GM19395 (cell line): ENCODE results near the gene MRPS12.

ENCODE experiments used
- ATAC-seq: cut with Tn5 transposase; IDR thresholded peaks from one replicate; pipeline ENCODE4 v1.9.1; 2021; ENCODE audit warnings: mild to moderate bottlenecking, moderate library complexity; ENCODE audit not compliant: unreplicated experiment

The MRPS12 gene

DNA sequence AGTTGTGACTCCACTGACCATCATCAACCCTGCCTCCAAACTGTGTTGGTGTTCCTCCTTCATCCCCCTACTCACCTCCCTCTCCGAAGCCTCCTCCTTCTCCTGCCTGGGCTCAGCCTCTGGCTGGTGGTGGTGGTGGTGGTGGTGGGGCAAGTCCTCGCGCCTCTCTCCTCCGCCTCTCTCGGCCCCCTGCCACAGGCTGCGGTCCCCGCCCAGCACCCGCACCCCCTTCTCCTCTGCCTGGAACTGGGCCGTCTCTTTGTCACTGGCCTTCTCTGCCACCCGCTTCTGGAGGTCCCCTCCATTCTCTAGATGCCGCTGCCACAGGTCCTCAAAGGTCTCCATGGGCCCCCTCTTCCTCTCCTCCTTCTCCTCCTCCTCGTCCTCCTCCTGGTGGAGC, 20.3 kb upstream of the MRPS12 start:
- no peak for ATAC-seq

DNA sequence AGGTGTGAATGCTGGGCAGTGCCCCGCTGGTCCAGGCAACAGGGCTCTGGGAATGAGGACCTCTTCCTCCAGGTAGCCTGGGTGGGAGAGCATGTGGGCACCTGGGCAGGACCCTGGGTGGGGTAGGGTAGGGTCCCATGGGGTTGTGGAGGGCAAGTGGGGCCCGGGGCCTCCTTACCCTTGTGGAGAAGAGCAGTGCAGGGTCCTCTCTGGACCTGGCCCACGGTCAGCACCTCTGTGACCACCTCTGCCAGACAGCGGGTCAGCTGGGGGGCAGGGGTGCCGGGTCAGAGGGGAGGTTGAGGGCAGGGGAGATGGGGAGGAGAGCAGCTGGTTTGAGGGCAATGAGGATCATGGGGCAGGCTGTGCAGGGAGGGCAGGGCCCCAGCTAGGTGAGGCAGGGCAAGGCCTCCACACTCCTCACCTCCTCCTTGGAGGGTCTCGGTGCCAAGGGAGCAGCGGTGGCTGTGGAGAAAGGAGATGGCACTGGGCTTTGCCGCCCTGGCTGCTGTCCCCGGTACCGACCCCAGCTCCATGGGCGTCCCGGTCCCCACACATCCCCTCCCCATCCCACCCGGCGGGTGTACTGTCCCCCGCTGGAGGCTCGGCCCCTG, 19.2 kb upstream of the MRPS12 start:
- no peak for ATAC-seq

DNA sequence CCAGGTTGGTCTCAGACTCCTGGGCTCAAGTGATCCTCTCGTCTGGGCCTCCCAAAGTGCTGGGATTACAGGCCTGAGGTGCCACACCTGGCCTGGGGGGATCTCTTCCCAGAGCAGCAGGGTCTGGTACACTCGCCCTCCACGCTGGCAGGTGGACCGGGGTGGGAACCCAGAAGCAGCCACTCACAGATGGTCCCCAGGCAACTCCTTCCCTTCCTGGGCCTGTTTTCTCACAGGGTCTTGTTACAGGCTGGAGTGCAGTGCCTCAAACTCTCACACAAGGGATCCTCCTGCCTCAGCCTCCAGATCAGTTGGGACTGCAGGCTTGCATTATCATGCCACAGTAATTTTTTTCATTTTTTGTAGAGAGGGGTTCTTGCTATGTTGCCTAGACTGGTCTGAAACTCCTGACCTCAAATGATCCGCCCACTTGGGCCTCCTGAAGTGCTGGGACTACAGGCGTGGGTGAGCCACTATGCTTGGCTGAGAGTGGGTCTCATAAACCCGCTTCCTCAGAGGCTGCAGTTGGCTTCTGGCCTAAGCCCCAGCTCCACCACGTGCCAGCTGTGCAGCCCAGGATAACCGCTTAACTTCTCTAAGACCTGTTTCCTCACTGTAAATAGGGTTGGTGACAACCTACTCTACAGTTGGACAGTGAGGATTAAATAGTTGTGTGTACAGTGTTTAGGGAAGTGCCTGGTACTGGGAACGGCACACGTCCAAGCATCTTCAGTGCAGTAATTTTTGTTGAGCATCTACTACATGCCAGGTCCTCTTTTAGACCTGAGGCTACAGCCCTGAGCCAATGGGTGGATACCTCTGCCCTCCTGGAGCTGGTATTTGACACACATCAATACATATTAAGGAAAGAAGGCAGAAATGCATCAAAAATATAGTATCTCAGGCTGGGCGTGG, 17.9 kb upstream of the MRPS12 start:
- no peak for ATAC-seq

DNA sequence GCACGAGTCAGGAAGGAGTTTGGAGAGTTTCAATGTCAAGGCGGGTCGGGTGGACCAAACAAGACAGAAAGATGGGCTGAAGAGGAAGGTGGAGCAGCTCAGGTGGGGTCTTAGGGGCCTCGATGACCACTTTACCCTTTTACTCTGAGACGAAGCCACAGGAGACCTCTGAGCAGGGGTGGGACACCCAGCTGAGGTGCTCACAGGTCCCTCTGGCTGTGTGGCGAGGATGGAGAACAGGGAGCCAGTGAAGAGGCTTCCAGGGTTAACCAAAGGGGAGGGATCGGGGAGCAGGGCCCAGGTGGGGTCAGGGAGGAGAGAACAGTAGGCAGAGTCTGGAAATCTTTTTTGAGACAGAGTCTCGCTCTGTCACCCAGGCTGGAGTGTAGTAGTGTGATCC, 16.8 kb upstream of the MRPS12 start:
- ATAC-seq = no peak

DNA sequence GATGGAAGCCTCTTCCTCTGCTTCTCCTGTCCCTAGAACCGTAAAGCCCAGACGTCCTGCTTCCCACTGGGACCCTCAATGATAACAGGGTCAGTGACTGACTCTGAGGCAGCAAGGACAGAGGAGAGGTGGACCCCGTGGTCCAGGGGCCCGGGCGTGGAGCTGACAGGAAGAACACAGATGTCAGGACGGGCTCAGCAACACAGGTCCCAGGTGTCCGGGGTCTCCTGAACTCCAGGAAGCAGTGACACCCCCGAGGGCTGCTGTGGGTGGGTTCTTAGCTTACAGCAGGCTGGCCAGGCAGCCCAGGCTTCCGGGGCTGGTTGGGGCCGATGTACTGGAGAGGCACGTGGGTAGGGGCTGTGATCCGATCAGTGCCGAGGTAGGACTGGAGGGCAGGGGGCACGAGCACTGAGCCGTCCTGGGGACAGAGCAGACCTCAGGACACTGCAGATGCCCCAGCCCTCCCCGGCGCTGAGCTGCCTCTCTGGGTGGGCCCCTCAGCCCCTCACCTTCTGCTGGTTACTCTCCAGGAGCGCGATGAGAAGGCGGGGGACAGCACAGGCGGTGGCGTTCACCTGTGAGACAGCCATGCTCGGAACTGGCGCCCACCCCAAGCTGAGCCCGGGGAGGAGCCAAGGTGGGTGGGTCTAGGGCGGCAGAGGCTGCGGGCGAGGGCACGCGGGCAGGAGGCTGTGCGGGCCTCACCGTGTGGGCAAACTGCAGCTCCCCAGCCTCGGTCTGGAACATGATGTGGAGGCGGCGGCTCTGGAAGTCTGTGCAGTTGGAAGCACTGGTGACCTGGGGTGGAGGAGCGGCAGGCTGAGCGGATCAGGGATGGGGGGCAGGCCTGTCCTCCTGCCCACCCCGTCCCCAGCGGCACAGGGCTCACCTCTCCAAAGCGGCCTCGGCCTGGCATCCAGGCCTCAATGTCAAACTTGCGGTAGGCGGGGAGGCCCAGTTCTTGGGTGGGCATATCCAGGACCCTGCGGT, 15.1 kb upstream of the MRPS12 start:
- no peak for ATAC-seq

DNA sequence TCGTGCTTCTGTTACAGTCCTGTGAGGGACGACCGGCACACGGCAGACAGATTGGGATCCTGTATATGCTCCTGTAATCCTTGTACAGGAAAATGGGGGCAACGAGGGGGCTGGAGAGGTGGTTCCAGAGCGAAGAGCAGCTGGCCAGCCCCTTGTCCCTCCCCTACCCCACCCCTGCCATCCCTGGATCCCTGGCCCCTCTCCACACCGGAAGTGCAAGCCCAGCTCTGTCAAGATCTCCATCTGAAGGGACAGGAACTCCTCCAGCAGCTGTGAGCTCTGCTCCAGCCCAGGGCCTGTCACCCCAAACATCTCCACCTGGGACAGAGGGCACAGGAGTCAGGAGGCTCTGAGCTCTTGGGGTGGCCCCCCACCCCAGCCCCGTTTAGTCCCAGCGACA, 13.2 kb upstream of the MRPS12 start:
- no peak for ATAC-seq

DNA sequence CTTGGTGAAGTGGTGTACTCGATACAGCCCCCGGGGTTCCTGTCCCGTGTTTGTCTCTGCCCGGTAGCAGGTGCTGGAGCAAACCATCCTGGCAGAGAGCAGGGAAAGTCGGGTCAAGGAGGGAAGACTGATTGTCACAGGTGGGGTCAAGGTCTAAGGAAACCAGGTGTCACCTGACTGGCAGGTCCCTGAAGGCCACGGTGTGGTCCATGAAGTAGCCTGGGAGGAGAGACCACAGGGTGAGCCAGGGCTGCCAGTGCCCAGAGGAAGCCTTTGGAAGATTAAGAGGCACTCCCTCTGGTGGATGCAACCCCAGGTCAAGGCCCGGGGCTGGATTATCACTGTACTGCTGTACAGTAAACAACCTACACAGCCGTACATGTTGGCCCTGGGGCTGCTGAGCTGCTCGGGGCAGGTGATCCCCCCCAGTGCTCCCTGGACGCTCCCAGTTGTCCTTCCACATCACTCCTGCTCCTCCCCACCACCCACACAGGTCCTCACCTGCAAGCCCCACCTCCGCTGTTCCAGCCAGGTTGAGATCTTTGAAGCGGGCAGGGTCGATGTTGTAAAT, 12.7 kb upstream of the MRPS12 start:
- ATAC-seq = no peak

DNA sequence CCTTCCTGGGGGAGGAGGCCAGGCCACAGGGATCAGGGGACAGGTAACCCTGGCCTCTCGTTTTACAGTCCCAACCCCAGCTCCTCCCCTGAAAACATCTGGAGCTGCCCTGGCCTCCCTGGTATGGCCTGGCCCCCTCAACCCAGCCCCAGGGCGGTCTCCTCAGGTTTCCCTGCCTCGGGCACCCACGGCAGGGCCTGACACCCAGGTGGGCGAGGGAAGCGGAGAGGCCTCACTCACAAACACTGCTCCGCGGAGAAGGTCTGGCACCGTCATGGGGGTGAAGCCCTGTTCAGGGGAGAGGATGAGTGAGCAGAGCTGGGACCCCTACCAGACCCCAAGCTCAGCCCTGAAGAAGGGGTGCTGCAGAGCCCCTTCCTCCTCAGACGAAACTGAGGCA, 12.2 kb upstream of the MRPS12 start:
- no peak for ATAC-seq

DNA sequence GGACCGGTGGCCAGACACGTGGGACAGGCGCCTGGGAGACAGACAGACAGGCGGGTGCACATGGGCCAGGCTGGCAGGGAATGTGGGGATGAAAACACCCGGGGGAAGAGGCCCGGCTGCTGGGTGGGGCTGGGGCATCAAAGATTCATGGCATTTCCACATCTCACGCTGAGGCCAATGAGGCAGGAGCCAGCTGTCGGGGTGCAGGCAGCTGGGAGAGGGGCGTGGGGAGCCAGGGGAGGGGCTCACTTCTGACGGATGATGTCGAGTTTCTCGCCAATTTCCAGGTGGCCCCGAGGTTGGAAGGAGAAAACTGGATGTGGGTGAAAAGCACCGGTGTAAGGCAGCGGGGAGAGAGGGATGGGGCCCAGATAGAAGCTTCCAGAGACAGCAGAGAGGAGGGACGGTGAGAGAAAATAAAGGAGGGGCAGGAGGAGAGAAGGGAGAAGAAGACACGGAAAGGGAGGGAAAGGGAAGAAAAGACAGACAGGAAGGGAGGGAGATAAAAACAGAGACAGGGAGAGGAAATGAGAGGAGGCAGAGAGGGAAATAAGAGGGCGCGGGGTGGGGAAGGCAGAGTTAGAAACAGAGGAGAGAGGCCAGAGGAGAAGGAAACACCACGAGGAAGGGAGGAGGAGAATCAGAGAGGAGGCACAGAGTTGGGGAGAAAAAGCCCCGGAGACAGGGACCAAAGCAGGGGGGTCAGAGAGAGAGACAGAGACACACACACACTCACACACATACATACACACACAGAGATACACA, 10.7 kb upstream of the MRPS12 start:
- no peak for ATAC-seq

DNA sequence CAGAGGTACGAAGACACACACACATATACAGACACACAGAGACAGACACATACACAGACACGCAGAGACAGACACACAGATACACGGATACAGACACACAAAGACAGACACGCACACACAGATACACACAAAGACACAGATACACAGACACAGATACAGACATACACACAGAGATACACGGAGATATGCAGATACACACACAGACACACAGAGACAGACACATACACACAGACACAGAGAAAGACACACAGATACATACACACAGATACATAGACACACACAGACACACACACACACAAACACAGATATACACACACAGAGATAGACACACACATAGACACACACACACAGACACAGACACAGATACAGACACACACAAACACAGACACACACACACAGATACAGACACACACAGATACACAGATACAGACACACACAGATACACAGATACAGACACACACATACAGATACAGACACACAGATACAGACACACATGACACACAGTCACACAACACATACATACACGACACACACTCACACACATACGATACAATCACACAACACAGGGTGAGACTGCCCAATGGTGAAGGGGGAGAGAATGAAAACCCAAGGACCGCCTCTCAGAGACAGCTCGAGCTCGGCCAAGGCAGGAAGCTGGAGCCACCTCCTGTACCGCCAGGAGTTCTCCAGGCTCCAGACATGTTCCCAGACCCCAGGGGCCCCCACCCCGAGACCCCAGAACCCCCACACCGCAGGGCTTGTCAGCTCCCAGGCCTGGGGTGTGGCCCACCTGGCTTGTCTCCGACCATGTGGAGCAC, 9.9 kb upstream of the MRPS12 start:
- ATAC-seq = no peak

DNA sequence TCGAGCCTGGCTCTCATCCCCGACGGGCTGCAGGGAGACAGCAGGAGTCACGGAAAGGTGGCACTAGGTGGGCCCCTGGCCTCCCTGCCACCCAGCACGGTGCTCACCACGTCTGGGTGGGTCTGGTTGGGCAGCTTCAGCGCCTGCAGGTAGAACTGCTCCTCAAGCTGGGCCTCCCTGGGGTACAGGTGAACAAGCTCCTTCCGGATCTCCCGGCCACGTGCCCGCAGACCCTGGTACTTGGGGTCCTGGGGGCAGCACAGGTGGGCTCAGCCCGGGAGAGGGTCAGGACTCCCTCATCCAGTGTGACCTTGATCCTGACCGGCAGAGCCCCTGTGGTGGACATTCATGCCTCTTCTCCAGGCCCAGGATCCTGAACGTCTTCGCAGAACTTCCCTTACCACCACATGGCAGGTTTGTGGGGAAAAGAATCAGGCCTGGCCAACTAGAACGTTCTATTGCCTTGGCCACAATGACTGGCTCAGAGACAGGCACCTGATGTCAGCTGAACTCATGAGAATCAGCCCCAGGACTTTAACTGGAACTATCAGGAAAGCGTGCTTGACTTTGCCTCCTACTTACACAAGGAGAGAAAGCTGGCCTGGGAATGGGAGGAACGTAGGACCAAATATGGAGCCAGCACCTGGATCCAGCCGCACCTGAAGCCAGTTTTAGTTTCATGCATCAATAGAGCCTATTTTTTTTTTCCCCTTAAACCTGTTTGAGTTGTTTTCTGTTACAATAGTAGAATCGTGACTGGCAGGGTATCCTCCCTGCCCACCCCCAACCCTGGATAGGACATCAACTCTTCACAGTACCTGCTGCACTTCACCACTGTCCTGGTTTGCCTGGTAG, 9.1 kb upstream of the MRPS12 start:
- ATAC-seq = no peak

DNA sequence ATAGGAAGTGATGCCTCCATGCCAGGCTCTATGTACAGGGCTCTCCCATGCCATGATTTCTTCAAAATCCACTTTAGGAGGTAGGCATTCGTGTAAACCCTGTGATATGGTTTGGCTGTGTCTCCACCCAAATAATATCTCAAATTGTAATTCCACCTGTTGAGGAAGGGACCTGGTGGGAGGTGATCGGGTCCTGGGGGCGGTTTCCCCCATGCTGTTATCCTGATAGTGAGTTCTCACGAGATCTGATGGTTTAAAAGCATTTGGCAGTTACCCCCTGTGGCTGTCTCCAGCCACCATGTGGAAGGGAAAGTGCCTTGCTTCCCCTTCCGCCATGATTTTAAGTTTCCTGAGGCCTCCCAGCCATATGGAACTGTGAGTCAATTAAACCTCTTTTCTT, 8.3 kb upstream of the MRPS12 start:
- no peak for ATAC-seq

DNA sequence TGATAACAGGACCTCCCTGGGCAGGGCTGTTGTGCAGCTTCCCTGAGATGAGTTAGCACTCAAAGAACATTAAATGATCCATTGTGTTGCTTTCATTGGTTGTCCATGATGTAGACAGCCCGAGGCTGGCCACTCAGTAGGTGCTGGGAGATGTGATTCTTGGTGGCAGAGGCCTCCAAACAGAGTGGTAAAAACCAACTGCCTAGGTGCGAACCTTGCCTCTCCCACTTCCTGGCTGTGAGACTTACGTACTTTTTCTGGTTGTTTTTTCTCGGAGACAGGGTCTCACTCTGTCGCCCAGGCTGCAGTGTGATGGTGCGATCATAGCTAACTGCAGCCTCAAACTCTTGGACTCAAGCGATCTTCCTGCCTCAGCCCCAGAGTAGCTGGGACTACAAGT, 6.4 kb upstream of the MRPS12 start:
- ATAC-seq = no peak

DNA sequence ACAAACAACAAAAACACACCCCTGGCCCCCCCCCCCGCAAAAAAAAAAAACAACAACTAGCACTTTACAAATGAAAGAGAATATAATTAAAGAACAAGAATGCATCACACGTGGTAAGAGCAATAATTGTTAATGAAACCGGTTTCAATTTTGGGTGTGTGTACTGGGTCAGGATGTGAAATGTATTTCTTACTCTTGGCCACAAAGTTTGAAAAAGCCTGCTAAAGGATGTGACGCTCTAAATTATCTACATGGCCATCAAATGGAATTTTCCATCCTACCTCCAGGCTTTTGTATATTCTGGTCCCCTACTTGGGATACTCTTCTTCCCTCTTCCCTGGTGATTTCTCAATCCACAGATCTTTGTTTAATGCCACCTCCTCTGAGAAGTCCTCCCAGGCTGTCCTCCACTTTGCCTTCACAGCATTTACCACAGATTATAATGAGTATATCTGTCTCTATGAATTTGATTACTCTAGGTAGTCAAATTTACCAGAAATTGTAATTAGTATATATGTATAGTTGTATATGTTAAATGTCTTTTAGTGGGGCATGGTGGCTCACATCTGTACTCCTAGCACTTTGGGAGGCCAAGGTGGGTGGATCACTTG, 2.2 kb upstream of the MRPS12 start:
- no peak for ATAC-seq

DNA sequence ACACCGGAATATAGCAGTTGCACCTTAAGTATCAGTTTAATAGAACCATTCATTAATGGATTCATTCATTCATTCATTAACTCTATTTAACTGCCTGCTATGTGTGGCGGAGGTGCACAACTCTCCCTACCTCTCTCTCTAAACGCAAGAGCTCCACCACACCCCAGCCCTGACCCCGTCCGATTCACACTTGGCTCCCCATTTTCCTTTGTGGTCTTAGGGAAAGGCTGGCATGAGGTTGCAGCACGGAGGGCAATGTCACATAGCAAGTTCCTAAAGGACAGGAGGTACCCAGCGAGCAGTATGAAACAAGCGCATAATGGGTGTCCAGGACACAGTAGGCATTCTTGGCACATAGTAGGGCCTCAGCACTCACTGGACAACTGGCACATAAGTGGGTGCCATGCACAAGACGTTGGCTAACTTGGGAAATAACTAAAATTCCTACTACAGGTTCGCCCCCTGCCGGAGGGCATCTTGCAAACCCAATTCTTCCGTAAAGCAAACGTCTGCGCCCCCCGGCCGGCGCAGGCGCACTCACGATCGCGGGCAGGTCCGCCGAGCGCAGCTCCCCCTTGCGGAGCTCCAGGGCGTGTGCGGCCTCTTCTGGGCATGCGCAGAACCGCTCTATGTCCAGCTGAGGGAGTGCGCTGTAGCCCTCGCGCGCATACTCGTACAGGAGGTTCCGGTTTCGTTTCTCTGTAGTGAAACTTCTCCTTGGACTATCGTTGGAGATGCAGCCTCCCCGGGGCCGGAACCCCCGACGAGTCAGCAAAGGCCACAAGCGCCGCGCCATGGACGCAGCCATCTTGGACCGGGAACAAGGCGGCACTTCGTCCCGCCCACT, 592 bp upstream of the MRPS12 start, which contains the start of gene SARS2:
SARS2 (minus strand) TSS at position 835 of the 847 bp plus-strand sequence; CDS start at position 808, 27 bp downstream.
- peak; percentile 62 for ATAC-seq

DNA sequence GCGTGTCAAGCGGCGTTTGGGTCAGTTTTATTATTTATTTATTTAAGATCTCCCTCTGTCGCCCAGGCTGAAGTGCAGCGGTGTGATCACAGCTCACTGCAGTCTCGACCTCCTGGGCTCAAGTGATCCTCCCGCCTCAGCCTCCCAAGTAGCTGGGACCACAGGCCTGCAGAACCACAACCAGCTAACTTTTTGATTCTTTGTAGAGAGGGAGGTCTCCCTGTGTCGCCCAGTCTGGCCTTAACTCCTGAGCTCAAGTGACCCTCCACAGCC, 713 bp downstream of the MRPS12 start:
- no peak for ATAC-seq
